Body of pancreas (tissue), 4 donors: ENCODE results near the gene SLC22A4. TPM values are rescaled to one million over a fixed set of nuclear protein-coding genes. Genes with fewer than 3 reads are reported as not detected.

ENCODE experiments used
- ATAC-seq: fragments of 150-250 bp; one replicate; pipeline ENCODE4 v1.9.1; 2016
- DNase-seq, 4 donors: peaks; one replicate each; pipeline ENCODE4 v3.0.0-alpha.2; 2019
- H3K27ac ChIP-seq, 4 donors: fragments of 200-600 bp; sonication (generic); 1 replicate in 3 of 4; 2 replicates in 1 of 4; pipeline versions ENCODE4 v1.5.1 to v1.6.1; 2016 to 2019; ENCODE audit warnings: mild to moderate bottlenecking in 1 of 4, mixed read lengths in 1 of 4, moderate library complexity in 1 of 4
- H3K27me3 ChIP-seq, 2 donors: fragments of 200-600 bp; sonication (generic); one replicate each; pipeline ENCODE4 v1.6.0; 2016; ENCODE audit warnings: mild to moderate bottlenecking in 1 of 2
- H3K36me3 ChIP-seq, 2 donors: fragments of 200-600 bp; sonication (generic); replicated peaks in 1 of 2; 2 replicates each; pipeline ENCODE4 v1.5.1; 2016; ENCODE audit warnings: low read depth in 2 of 2; ENCODE audit not compliant: insufficient read depth in 1 of 2
- H3K4me1 ChIP-seq: fragments of 200-600 bp; sonication (generic); one replicate; pipeline ENCODE4 v1.6.0; 2016
- H3K4me3 ChIP-seq, 2 donors: fragments of 200-600 bp; sonication (generic); 1 replicate in 1 of 2; 2 replicates in 1 of 2; pipeline ENCODE4 v1.5.1; 2016 to 2019
- H3K9me3 ChIP-seq, 3 donors: fragments of 200-600 bp; sonication (generic); 1 replicate in 2 of 3; 2 replicates in 1 of 3; pipeline ENCODE4 v1.5.1; 2016
- POLR2A ChIP-seq, 3 donors: fragments of 450-650 bp; IDR thresholded peaks; one replicate each; pipeline ENCODE4 v1.6.1; 2016; ENCODE audit warnings: antibody characterized with exemption in 3 of 3, mild to moderate bottlenecking in 2 of 3
- WGBS, 2 donors: methylation state at CpG; one replicate each; pipeline ENCODE4 v1.1.5; 2017; 5-methylcytosine and 5-hydroxymethylcytosine counted together
- intact Hi-C: fragments of 100-400 bp; cut with DNase I; formaldehyde crosslinking; loops from one replicate; pipeline ENCODE4 v1.15.1; 2023
- total RNA-seq, 2 donors: library from RNA; depleted of rRNA; stranded (reverse); fragments of >200 nt; gene quantifications; one replicate each; pipeline ENCODE4 v1.1.0, GENCODE V29; 2016
- TF ChIP-seq, protein P1 (sequence below), 7 experiments: fragments of 450-650 bp in 4 of 7; fragments of 200-600 bp in 3 of 7; sonication (generic) in 3 of 7; IDR thresholded peaks; one replicate each; pipeline ENCODE4 v1.5.1; 2016 to 2019; ENCODE audit warnings: antibody characterized with exemption in 7 of 7

The SLC22A4 gene
- total RNA-seq, 2 donors from 2014 or later: not detected

DNA sequence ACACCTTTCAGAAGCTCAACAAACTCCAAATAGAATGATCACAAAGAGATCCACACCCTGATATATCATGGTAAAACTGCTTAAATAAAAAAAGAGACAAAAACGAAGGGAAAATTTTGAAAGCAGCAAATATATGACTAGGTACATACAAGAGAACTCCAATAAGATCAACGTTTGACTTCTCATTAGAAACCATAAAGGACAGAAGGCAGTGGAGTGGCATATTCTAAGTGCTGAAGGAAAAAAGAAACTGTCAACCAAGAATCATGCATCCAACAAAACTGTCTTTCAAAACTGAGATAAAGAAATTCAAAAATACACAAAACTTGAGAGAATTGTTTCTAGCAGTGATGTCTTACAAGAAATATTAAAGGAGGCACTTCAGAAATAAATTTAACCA is 11.2 kb downstream of the SLC22A4 start:
- Histone ChIP-seq H3K27me3 (no peaks in the 10 kb centered on the region), H3K36me3 (no peaks in the 10 kb centered on the region), H3K4me3 (no peak overlapping the region), H3K27ac (no peak overlapping the region), H3K9me3 (no peaks in the 10 kb centered on the region), H3K4me1 (no peaks in the 10 kb centered on the region)
- WGBS, 2 donors: 83 to 88% methylated on average over 2 of the region's 2 CpGs
- ATAC-seq (no peak), DNase-seq (no peak)
- intact Hi-C loops: no loop called here
- TF ChIP-seq, protein P1, sequence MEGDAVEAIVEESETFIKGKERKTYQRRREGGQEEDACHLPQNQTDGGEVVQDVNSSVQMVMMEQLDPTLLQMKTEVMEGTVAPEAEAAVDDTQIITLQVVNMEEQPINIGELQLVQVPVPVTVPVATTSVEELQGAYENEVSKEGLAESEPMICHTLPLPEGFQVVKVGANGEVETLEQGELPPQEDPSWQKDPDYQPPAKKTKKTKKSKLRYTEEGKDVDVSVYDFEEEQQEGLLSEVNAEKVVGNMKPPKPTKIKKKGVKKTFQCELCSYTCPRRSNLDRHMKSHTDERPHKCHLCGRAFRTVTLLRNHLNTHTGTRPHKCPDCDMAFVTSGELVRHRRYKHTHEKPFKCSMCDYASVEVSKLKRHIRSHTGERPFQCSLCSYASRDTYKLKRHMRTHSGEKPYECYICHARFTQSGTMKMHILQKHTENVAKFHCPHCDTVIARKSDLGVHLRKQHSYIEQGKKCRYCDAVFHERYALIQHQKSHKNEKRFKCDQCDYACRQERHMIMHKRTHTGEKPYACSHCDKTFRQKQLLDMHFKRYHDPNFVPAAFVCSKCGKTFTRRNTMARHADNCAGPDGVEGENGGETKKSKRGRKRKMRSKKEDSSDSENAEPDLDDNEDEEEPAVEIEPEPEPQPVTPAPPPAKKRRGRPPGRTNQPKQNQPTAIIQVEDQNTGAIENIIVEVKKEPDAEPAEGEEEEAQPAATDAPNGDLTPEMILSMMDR (IDR thresholded peaks at IDR 0.05): no peak
- TF ChIP-seq POLR2A (IDR thresholded peaks at IDR 0.05): no peak

DNA sequence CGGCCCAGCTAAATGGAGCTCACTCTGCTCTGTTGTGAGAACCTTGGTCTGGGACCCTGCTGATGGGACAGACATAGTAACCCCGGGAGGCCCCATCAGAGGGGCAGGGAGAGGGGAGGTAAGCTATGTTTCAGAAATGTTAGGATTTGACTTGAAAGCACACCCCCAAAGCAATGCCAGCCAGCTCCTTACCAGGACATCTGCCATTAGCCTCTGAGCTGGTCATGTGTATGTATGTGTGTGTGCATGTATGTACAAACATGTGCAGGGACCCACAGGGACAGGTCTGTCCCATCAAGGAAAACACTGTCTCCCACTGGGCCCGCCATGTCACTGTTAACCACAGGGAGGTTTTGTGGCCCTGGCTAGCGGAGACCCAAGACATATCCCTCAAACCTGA is 14.5 kb downstream of the SLC22A4 start:
- DNase-seq (no peak), ATAC-seq (no peak)
- H3K27ac ChIP-seq: no peak overlapping the region
- 89 to 96% methylated on average over 2 to 4 of the region's 4 CpGs for WGBS, 2 donors
- TF ChIP-seq POLR2A (IDR thresholded peaks at IDR 0.05): no peak
- TF ChIP-seq, protein P1 (IDR thresholded peaks at IDR 0.05): no peak
- no peaks in the 10 kb centered on the region for H3K9me3 ChIP-seq
- H3K4me1 ChIP-seq: no peaks in the 10 kb centered on the region
- no peaks in the 10 kb centered on the region for H3K27me3 ChIP-seq
- H3K4me3 ChIP-seq: no peak overlapping the region
- H3K36me3 ChIP-seq: no peaks in the 10 kb centered on the region
- intact Hi-C loops: no loop called here

DNA sequence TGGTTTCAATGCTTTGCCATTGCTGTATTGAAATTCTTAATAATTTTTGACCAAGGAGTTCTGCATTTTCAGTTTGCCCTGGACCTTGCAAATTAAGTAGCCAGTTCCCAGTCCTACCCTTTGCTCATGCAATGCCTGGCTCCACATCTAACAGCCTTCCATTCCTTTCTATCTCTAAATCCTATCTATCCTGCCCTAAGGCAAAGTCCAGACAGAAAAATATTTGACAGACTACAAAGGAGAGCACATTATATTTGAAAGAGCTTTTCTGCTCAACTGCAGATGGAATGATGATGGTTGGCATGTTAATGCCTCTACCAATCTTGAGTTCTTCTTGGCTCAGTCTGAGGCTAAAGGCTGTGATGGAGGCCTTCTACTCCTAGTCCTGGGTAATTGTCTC is 15.5 kb downstream of the SLC22A4 start:
- no peaks in the 10 kb centered on the region for H3K9me3 ChIP-seq
- no peak overlapping the region for H3K27ac ChIP-seq
- no peaks in the 10 kb centered on the region for H3K27me3 ChIP-seq
- ATAC-seq (no peak), DNase-seq (no peak)
- no peak for TF ChIP-seq POLR2A (IDR thresholded peaks at IDR 0.05)
- no peak overlapping the region for H3K4me3 ChIP-seq
- H3K4me1 ChIP-seq: no peaks in the 10 kb centered on the region
- intact Hi-C loops: no loop called here
- no peaks in the 10 kb centered on the region for H3K36me3 ChIP-seq

DNA sequence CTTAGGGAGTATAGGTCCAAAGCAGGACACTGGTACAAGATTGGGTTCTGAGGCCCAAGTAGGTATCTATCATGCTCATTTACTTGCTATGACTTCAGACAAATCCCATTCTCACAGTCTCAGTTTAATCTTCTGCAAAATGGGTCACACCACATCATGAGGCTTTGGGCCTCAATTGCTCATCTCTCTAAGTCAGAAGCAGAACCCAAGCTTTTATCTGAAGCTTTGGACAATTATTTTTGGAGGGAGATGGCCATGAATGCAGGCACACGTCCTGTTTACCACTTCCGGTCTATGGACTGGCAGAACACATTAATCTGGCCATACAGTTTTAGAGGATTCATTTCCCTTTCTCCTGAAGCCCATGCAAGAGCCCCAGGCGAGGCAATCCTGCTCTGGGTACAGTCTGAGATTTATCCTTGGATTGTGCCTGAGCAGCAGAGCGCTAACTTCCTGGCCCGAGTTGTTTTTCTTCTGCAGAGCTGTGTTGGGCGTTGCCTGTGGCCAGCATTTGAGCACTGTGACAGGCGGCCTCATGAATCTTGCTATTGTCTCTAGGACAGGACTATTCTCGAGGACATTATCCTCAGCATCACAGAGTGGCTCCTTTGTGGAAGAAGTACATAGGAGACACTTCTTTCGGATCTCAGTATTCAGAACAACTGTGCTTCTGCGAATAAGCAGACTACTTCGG is 16.1 kb downstream of the SLC22A4 start:
- Histone ChIP-seq H3K27me3 (no peaks in the 10 kb centered on the region), H3K27ac (no peak overlapping the region), H3K9me3 (no peaks in the 10 kb centered on the region), H3K4me3 (no peak overlapping the region), H3K4me1 (no peaks in the 10 kb centered on the region), H3K36me3 (no peaks in the 10 kb centered on the region)
- ATAC-seq (no peak), DNase-seq (no peak)
- intact Hi-C loops: no loop called here
- WGBS, 2 donors: 79% methylated on average over 11 of the region's 11 CpGs
- TF ChIP-seq, protein P1 (IDR thresholded peaks at IDR 0.05): no peak
- TF ChIP-seq POLR2A (IDR thresholded peaks at IDR 0.05): no peak

DNA sequence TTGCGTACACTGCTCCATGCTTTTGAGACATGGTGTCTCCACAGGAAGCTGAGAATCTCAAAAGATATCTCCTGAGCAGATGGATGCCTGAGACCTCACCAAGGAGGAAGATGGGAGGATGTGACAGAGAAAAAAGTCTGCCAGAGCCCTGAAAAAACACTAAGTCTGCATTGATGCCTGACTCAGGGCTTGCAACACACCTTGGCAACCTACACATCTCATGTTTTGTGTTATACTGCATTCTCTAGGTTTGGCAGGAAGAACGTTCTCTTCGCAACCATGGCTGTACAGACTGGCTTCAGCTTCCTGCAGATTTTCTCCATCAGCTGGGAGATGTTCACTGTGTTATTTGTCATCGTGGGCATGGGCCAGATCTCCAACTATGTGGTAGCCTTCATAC is 19.2 kb downstream of the SLC22A4 start:
- TF ChIP-seq, protein P1 (IDR thresholded peaks at IDR 0.05): no peak
- TF ChIP-seq POLR2A (IDR thresholded peaks at IDR 0.05): no peak
- no peaks in the 10 kb centered on the region for H3K27me3 ChIP-seq
- H3K27ac ChIP-seq: no peak overlapping the region
- intact Hi-C loops: no loop called here
- DNase-seq (no peak), ATAC-seq (no peak)
- 85 to 96% methylated on average over 4 of the region's 4 CpGs for WGBS, 2 donors
- no peaks in the 10 kb centered on the region for H3K36me3 ChIP-seq
- H3K4me1 ChIP-seq: no peaks in the 10 kb centered on the region
- H3K4me3 ChIP-seq: no peak overlapping the region
- no peaks in the 10 kb centered on the region for H3K9me3 ChIP-seq
